WERI-Rb-1 (cell line): ENCODE results near the gene APLNR.

Source experiments
- DNase-seq: peaks from one replicate; pipeline ENCODE4 v3.0.0-alpha.2; 2020
- H3K27ac ChIP-seq: fragments of 250-450 bp; sonication (Bioruptor Pico); 2 replicates; pipeline ENCODE4 v1.5.1; 2020; ENCODE audit warnings: mild to moderate bottlenecking, moderate library complexity
- H3K27me3 ChIP-seq: fragments of 250-450 bp; sonication (Bioruptor Pico); 2 replicates; pipeline ENCODE4 v1.5.1; 2021; ENCODE audit warnings: mild to moderate bottlenecking, low read depth, moderate library complexity; ENCODE audit not compliant: insufficient read depth, severe bottlenecking
- H3K36me3 ChIP-seq: fragments of 250-450 bp; sonication (Bioruptor Pico); 2 replicates; pipeline ENCODE4 v1.5.1; 2020; ENCODE audit warnings: mild to moderate bottlenecking, moderate library complexity
- H3K4me3 ChIP-seq: 2 replicates; pipeline ENCODE4 v1.5.1; 2011; ENCODE audit warnings: low read depth, mild to moderate bottlenecking, control low read depth, low read length
- H3K9me3 ChIP-seq: fragments of 250-450 bp; sonication (Bioruptor Pico); 2 replicates; pipeline ENCODE4 v1.5.1; 2021; ENCODE audit warnings: mild to moderate bottlenecking, moderate library complexity; ENCODE audit not compliant: severe bottlenecking
- CTCF ChIP-seq: IDR thresholded peaks from 2 replicates; pipeline ENCODE4 v1.5.1; 2011; ENCODE audit warnings: low read depth, mild to moderate bottlenecking, control low read depth, inconsistent platforms, low read length

The APLNR gene

GRCh38 chr11:57255618-57256017 lies 18.6 kb upstream of the APLNR start:
- no peak for DNase-seq
- H3K27me3 ChIP-seq, result peaks cover 56% of the 10 kb centered on the region
- H3K27ac ChIP-seq, result no peak overlapping the region
- no peak overlapping the region for H3K4me3 ChIP-seq
- no peak for TF ChIP-seq CTCF
- no peaks in the 10 kb centered on the region for H3K36me3 ChIP-seq
- no peaks in the 10 kb centered on the region for H3K9me3 ChIP-seq

DNA sequence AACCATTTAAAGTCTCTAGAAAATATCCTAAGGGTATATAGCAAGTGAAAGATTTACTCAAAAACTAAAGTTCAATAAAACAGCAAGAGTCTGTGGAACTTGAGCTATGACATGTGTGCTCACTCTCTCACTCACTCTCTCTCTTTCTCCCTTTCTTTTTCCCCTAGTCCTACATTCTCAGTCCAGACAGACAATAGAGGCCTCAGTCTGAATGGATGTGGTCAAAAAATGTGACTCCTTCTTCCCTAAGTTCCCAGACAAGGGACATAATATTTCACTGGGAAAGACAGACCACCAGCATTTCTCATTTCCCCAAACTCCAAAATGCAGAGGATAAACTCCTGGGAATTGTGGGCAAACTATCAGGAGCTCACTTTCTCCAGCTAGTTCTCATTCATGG lies 17.6 kb upstream of the APLNR start:
- Histone ChIP-seq H3K36me3 (no peaks in the 10 kb centered on the region), H3K9me3 (no peaks in the 10 kb centered on the region), H3K27ac (no peak overlapping the region), H3K4me3 (no peak overlapping the region), H3K27me3 (peaks cover 58% of the 10 kb centered on the region)
- DNase-seq, result no peak
- TF ChIP-seq CTCF, result no peak

DNA sequence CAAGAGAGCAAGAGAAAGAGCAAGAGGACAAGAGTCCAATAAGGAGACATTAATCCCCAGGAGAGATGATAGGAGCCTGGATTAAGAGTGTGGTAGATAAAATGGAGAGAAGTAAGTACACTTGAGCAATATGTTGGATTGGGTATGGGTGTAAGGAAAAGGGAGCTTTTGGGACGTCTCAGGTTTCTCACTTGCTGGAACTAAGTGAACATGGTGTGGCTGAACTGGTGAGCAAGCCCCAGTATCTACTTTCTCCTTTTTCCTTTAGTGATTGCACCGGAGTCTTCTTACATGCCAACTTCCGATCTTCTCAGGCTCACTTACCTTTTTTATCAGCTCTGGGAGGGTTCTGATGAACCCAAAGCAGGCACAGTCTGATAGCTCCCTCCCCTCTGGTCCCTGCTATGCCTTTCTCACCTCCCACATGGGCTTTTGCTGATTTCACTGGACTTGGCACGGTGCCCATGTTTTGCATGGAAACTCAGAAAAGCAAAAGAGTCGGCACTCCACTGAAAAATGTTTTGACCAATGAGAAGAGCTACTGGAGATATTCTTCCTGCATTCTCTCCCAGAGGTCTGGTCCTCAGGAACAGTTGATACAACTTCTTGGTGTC lies 14.5 kb upstream of the APLNR start:
- H3K27me3 ChIP-seq, result peaks cover 57% of the 10 kb centered on the region
- no peak for TF ChIP-seq CTCF
- no peak overlapping the region for H3K4me3 ChIP-seq
- no peak overlapping the region for H3K27ac ChIP-seq
- DNase-seq, result no peak
- H3K9me3 ChIP-seq, result no peaks in the 10 kb centered on the region
- no peaks in the 10 kb centered on the region for H3K36me3 ChIP-seq

GRCh38 chr11:57251037-57251436 lies 14.0 kb upstream of the APLNR start:
- Histone ChIP-seq H3K27ac (no peak overlapping the region), H3K27me3 (peaks cover 57% of the 10 kb centered on the region), H3K4me3 (no peak overlapping the region)

DNA sequence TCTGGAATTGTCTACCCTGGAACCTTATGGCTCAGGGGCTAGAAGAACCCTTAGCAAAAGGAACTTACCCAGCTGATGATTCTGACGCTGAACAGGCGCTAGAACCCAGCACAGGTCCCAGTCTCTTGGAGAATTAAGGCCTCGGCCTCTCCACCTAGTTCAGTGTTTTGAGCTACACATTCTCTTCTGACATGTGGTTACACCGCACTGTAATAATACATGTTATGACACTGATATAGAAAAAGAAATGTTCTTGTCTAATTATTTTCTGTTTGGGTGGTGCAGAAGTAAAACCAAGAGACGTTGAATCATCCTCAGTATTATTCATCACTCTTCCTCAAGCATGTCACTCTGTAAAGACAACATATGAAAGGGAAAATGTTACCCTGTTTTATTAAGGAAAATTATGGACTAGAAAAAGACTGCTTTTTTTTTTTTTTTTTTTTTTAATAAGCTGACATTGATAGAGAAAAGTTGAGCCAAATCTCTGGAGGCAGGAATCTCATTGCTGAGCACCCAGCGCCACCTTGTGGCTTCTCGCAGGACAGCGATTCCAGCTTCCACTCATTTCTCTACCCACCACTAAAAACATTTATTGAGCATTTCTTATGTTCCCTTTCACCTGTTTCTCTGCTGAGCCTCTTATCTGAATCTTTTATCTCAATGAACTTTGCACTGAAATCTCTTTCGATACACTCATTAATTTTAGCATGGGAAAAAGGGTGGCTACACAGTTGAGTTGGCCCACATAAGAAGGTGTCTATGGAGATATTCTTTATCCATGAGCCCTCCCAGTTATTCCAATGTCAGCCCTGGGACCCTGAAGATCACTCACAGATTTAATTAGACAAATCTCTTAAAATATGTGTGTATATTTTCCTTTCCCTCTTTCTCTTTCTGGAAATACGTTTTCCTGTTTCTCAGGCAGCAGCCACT lies 12.6 kb upstream of the APLNR start:
- H3K36me3 ChIP-seq, result no peaks in the 10 kb centered on the region
- peak; percentile 37 for DNase-seq
- H3K27ac ChIP-seq, result no peak overlapping the region
- TF ChIP-seq CTCF, result peak; percentile 79
- no peaks in the 10 kb centered on the region for H3K9me3 ChIP-seq
- H3K27me3 ChIP-seq, result peaks cover 44% of the 10 kb centered on the region
- no peak overlapping the region for H3K4me3 ChIP-seq

More at GRCh38 chr11:57251037-57251436, 14.0 kb upstream of the APLNR start:
- no peak for TF ChIP-seq CTCF
- Histone ChIP-seq H3K9me3 (no peaks in the 10 kb centered on the region), H3K36me3 (no peaks in the 10 kb centered on the region)
- no peak for DNase-seq
